SIG-M5 treated with dmso at 0.1 percent for 504 hours (cell line): ENCODE measurements around the gene WDR75.

Experiments
- DNase-seq: peaks from one replicate; lab custom pipeline; 2025; ENCODE audit not compliant: unreplicated experiment; lab: John Stamatoyannopoulos, UW

The WDR75 gene

DNA sequence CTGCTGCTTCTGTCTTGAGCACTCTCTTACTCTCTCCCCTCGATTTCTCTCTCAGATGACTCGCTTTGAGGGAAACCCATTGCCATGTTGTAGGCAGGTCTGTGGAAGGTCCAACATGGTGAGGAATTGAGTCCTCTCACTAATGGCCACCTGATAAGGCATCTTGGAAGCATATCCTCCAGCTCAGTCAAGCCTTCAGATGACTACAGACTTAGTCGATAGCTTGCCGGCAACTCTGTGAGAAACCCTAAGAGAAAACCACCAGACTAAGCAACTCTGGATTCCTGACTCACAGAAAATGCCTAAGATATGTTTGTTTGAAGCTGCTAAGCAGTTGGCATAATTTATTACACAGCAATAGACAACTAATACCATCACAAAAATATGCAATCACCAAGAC is 51.2 kb downstream of the WDR75 start:
- DNase-seq = no peak

GRCh38 chr2:189498205-189498604 is 56.9 kb downstream of the WDR75 start:
- DNase-seq = no peak

- no peak for DNase-seq
Measured at GRCh38 chr2:189499137-189499536, 57.9 kb downstream of the WDR75 start.

GRCh38 chr2:189500456-189501160 is 59.3 kb downstream of the WDR75 start:
- no peak for DNase-seq

GRCh38 chr2:189501487-189501886 is 60.2 kb downstream of the WDR75 start:
- no peak for DNase-seq

- no peak for DNase-seq
Measured at GRCh38 chr2:189502714-189503113, 61.4 kb downstream of the WDR75 start.

DNA sequence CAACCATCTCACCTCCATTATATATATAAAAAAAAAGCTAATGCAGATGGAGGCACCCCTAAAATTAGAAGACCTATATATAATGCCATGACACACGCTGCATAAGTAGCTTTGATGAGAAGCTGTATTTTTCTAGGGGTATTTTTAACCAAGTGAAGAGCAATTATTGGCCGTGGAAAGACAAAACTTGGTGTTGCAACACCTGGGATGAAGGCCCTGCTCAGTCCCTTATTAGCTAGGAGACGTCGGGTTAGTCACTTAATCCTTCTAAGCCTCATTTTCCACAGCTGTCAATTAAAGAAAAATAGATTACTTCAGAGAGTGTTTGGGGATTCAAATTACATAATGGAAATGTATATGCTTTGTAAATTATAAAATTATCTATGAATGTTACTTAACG is 63.0 kb downstream of the WDR75 start:
- DNase-seq = no peak

- no peak for DNase-seq
Measured at GRCh38 chr2:189505492-189505891, 64.2 kb downstream of the WDR75 start.

GRCh38 chr2:189506514-189506976 is 65.3 kb downstream of the WDR75 start:
- peak; percentile 80 for DNase-seq

GRCh38 chr2:189511210-189511959 is 70.1 kb downstream of the WDR75 start:
- DNase-seq = no peak

DNA sequence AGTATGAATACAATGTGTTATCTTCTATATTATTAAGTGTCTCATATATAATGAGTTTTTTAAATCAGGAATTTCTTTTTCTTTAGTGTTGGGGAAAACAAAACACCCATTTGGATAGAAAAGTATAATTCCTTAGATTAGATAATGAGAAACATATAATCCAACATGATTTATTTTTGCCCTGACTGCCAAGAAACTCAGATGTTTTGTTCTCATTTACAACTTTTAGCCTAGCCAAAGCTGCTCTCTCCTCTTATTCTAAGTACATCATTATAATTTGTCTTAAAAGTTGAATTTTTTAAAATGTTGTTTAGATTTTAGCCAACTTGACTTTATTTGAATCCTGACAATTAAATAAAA is 70.7 kb downstream of the WDR75 start:
- DNase-seq = no peak

DNA sequence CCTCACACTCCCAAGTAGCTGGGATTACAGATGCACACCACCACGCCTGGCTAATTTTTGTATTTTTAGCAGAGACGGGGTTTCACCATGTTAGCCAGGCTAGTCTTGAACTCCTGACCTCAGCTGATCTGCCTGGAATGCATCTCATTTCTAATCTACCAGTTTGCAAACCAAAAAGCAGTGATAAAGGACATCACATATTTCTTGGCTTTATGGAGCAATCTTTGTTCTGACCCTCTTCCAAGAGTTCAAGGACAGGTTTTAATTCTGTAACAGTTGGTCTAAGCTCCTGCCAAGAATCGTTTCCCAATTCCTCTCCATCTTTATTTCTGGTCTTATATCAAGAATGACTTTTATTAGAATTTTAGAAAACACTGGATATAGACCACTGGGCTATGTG is 71.6 kb downstream of the WDR75 start:
- DNase-seq = no peak

DNA sequence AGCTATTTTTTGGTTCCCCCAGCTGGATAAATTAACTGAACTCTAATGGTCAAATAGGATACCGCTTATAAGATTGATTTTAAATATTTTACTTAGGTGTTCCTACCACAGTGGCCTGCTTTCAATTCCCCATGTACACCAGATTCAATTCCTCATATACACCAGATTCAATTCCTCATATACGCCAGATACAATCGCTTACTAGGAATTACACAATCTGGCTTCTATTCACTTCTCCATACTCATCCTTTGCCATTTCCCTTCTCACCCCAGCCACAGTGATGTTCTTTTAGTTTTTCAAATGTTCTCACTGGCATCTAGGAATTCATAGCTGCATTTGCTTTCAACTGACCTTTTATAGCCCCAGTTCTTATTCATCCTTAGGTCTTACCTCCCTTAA is 72.8 kb downstream of the WDR75 start:
- peak; percentile 98 for DNase-seq

- DNase-seq = no peak
Measured at GRCh38 chr2:189515264-189515663, 74.0 kb downstream of the WDR75 start.

GRCh38 chr2:189516546-189516945 is 75.3 kb downstream of the WDR75 start:
- DNase-seq = peak; percentile 95

DNA sequence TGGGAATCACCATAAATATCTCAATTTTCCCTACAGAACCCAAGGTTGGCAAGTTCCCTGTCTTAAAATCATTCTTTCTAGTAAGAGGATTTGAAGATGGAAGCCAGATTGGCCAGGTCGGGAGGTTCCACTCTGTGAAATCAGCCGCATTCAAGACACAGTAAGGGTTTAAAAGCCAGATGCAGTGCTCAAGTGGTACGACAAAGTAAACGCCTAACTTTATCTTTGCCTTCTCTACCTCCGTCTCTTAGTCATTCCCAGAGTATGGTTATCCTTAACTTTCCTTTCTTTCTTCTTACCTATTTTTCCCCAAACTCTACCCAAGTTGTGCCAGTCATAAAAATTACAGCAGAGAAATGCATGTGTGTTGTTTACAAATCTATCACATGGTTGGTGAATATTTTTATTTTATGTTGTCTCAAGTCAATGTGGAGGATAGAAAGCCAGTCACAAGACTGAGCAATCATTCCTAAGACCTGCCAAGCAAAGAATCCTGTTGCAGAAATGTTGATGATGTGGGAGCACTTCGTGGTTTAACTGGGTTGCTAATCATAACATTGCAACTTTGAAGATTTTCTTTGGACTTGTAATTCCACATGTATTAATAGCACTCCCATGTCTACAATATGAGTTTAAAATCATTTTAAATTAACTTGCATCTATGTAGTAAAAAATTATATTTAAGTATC is 76.7 kb downstream of the WDR75 start:
- no peak for DNase-seq

DNA sequence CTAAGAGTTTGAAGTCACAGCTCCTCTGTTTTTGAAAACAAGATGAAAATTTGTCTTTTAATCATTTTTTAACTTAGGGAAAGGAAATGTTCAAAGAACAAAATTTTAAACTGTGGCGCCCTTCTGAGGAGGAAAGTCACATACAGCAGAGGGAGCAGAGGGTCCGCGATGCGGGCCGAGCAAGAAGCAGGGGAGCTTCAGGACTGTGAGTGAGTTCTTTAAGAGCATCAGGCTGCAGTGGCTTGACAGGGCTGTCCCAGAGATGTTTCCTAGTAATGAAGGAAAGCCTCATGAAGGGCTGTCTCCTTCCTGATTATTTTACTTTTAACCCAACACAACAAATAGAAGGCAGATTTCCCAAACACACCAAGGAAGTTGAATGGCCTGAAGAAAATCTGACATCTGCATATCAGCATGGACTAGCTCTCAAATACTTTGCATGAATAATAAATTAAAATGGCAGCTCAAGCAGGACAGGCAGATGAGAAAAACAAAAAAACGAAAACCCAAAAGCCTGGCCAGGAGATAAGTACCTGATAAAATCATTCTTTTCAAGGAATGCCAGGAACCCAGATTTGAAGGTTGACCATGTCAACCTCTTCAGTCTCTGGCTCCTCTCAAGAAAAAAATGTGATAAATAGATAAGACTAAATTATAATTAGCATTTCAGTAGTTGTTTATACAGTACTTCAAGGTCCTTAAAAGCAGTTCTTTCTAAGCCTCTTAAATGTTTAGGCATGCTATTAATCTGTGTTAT is 78.5 kb downstream of the WDR75 start:
- DNase-seq = no peak

GRCh38 chr2:189521699-189522434 is 80.6 kb downstream of the WDR75 start:
- no peak for DNase-seq

DNA sequence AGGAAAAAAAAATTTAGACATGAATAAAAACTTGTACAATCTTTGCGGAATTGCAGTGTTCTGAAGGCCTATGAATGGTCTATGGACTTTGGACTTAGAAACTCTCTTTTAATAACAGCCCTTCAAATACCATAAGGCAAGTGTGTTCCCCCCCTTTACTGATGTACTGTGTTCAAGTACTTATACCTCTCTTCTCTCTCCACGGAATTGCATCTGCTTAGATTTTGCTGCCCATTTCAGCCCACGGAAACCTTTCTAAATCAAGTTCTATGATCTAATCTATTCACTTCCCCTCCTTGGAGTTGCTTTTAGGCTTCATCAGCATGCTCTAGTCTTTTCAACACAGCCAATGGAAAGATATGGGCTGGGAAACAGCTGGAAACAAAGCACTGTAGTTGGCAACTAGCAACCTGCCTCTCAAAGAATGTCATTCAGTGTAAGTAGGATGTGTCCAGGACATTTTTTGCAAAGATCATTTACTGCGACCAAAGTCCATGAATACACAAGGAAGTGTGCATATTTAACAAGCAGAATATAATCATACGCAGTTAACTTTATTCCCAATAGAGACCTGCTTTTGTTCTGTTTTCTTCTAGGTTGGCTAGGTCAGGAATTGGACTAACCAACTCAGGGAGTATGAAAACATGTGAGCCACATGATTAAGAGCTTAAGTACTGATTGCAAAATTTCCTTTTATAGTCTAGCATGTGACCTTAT is 81.3 kb downstream of the WDR75 start:
- no peak for DNase-seq

- no peak for DNase-seq
Measured at GRCh38 chr2:189524746-189525145, 83.5 kb downstream of the WDR75 start.
